Epithelial cell of esophagus (primary cell): ENCODE measurements around the gene CYP3A5.
"Not testable (repeated sequence)": the region's sequence is repeated elsewhere in the genome, so short reads cannot be mapped to it uniquely, and the experiment has no call there.

Source experiments
- DNase-seq: peaks from one replicate; pipeline ENCODE4 v3.0.0; 2010; ENCODE audit warnings: low read depth
- H3K4me3 ChIP-seq: 2 replicates; pipeline ENCODE4 v1.5.1; 2011; ENCODE audit warnings: mild to moderate bottlenecking, low read length, control low read depth
- CTCF ChIP-seq: IDR thresholded peaks from 2 replicates; pipeline ENCODE4 v1.5.1; 2011; ENCODE audit warnings: low read depth, mild to moderate bottlenecking, low read length, control low read depth, inconsistent platforms; ENCODE audit not compliant: insufficient read depth; ENCODE audit errors: missing control alignments

Gene CYP3A5

GRCh38 chr7:99644431-99644830, 35.4 kb downstream of the CYP3A5 start:
- no peak overlapping the region for H3K4me3 ChIP-seq
- DNase-seq = no peak
- no peak for TF ChIP-seq CTCF

- DNase-seq = no peak
- no peak for TF ChIP-seq CTCF
- no peak overlapping the region for H3K4me3 ChIP-seq
These were observed 36.3 kb downstream of the CYP3A5 start for GRCh38 chr7:99643464-99643863.

GRCh38 chr7:99642027-99642426, 37.8 kb downstream of the CYP3A5 start:
- TF ChIP-seq CTCF = no peak
- DNase-seq = no peak

GRCh38 chr7:99639267-99639666, 40.5 kb downstream of the CYP3A5 start:
- TF ChIP-seq CTCF = no peak
- H3K4me3 ChIP-seq = no peak overlapping the region
- DNase-seq = no peak

More at GRCh38 chr7:99642027-99642426, 37.8 kb downstream of the CYP3A5 start:
- no peak overlapping the region for H3K4me3 ChIP-seq

- TF ChIP-seq CTCF = no peak
These were observed 41.1 kb downstream of the CYP3A5 start for GRCh38 chr7:99638731-99639130.

GRCh38 chr7:99637414-99637813, 42.4 kb downstream of the CYP3A5 start:
- not testable (repeated sequence) for H3K4me3 ChIP-seq
- DNase-seq = peak; percentile 34

More at GRCh38 chr7:99638731-99639130, 41.1 kb downstream of the CYP3A5 start:
- DNase-seq = no peak
- no peak overlapping the region for H3K4me3 ChIP-seq

GRCh38 chr7:99631295-99632109, 48.3 kb downstream of the CYP3A5 start:
- peak; percentile 88 for DNase-seq
- peak; percentile 56 for TF ChIP-seq CTCF
- H3K4me3 ChIP-seq = no peak overlapping the region
